Measurements from ENCODE around the gene ARHGAP24. TPM values are rescaled to one million over a fixed set of nuclear protein-coding genes. Genes with fewer than 3 reads are reported as not detected.

ARHGAP24 gene
- total and polyA plus RNA-seq, 4 donors = 10.0 to 79.4 (median 21.6) TPM

DNA sequence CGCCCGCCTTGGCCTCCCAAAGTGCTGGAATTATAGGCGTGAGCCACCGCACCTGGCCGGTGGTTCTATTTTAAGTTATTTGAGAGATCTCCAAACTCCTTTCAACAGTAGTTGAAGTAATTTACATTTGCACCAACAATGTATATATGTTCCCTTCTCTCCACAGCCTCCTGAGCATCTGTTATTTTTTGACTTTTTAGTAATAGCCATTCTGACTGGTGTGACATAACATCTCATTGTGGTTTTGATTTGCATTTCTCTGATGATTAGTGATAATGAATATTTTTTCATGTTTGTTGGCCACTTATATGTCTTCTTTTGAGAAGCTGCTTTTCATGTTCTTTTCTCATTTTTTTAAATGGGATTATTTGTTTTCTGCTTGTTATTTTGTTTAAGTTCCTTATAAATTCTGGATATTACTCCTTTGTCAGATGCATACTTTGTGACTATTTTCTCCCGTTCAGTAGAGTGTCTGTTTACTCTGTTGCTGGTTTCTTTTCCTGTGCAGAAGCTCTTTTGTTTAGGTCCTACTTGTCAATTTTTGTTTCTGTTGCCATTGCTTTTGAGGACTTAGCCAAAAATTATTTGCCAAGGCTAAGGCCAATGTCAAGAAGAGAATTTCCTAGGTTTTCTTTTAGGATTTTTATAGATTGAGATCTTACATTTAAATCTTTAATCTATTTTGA lies 213.2 kb downstream of the ARHGAP24 start:
- H3K9ac ChIP-seq (ENCODE audit: insufficient read depth in 1 of 2, low read length in 2 of 2) = no peak overlapping the region
- no peak for DNase-seq
- TF ChIP-seq, protein P1, sequence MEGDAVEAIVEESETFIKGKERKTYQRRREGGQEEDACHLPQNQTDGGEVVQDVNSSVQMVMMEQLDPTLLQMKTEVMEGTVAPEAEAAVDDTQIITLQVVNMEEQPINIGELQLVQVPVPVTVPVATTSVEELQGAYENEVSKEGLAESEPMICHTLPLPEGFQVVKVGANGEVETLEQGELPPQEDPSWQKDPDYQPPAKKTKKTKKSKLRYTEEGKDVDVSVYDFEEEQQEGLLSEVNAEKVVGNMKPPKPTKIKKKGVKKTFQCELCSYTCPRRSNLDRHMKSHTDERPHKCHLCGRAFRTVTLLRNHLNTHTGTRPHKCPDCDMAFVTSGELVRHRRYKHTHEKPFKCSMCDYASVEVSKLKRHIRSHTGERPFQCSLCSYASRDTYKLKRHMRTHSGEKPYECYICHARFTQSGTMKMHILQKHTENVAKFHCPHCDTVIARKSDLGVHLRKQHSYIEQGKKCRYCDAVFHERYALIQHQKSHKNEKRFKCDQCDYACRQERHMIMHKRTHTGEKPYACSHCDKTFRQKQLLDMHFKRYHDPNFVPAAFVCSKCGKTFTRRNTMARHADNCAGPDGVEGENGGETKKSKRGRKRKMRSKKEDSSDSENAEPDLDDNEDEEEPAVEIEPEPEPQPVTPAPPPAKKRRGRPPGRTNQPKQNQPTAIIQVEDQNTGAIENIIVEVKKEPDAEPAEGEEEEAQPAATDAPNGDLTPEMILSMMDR (IDR thresholded peaks at IDR 0.05; ENCODE audit: control extremely low read depth, extremely low read depth) = no peak
- WGBS, 2 donors = 85 to 91% methylated on average over 6 of the region's 6 CpGs
- H3K27ac ChIP-seq (ENCODE audit: low read depth in 1 of 2, low read length in 1 of 2) = no peak overlapping the region
- no peaks in the 10 kb centered on the region for H3K36me3 ChIP-seq (ENCODE audit: control insufficient read depth in 4 of 4, insufficient read depth in 4 of 4, low read length in 4 of 4)
- H3K4me1 ChIP-seq (ENCODE audit: control insufficient read depth in 5 of 5, insufficient read depth in 5 of 5, low read length in 5 of 5) = peaks cover 0 to 2% (median 0%) of the 10 kb centered on the region in 5 donors
- no peak overlapping the region for H3K4me3 ChIP-seq
- no peaks in the 10 kb centered on the region for H3K9me3 ChIP-seq (ENCODE audit: control insufficient read depth in 4 of 4, insufficient read depth in 3 of 4, low read length in 3 of 4)
- no peaks in the 10 kb centered on the region for H3K27me3 ChIP-seq (ENCODE audit: control insufficient read depth in 3 of 3, insufficient read depth in 3 of 3, low read length in 2 of 3)
- no peak for ATAC-seq (ENCODE audit: insufficient read depth, low FRiP score)

DNA sequence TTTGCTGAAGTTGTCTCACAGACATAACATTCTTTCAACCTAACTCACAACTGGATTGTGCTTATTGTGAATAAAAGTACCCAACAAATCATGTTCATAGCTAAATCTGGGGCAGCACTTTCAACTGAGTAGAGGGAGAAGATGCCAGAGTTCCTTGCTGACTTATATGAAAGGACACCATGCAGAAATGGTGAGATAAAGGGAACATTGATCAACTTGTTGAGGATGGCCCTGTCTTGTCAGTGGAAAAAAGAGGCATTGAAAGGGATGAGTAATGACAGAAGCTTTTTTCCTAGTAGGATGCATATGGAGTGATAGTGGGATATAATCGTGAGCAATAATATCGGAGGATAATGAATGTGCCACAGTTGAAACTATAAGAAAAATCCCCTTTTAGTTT lies 221.7 kb downstream of the ARHGAP24 start:
- H3K27ac ChIP-seq (ENCODE audit: low read depth in 1 of 2, low read length in 1 of 2) = no peak overlapping the region
- no peak overlapping the region for H3K4me3 ChIP-seq
- no peak overlapping the region for H3K9ac ChIP-seq (ENCODE audit: insufficient read depth in 1 of 2, low read length in 2 of 2)
- TF ChIP-seq, protein P1 (IDR thresholded peaks at IDR 0.05; ENCODE audit: control extremely low read depth, extremely low read depth) = no peak
- DNase-seq = no peak
- ATAC-seq (ENCODE audit: insufficient read depth, low FRiP score) = no peak
- 97 to 99% methylated on average over 2 of the region's 2 CpGs for WGBS, 2 donors
- no peaks in the 10 kb centered on the region for H3K27me3 ChIP-seq (ENCODE audit: control insufficient read depth in 3 of 3, insufficient read depth in 3 of 3, low read length in 2 of 3)
- H3K4me1 ChIP-seq (ENCODE audit: control insufficient read depth in 5 of 5, insufficient read depth in 5 of 5, low read length in 5 of 5) = peaks cover 0 to 3% (median 2%) of the 10 kb centered on the region in 5 donors
- H3K36me3 ChIP-seq (ENCODE audit: control insufficient read depth in 4 of 4, insufficient read depth in 4 of 4, low read length in 4 of 4) = no peaks in the 10 kb centered on the region
- no peaks in the 10 kb centered on the region for H3K9me3 ChIP-seq (ENCODE audit: control insufficient read depth in 4 of 4, insufficient read depth in 3 of 4, low read length in 3 of 4)

DNA sequence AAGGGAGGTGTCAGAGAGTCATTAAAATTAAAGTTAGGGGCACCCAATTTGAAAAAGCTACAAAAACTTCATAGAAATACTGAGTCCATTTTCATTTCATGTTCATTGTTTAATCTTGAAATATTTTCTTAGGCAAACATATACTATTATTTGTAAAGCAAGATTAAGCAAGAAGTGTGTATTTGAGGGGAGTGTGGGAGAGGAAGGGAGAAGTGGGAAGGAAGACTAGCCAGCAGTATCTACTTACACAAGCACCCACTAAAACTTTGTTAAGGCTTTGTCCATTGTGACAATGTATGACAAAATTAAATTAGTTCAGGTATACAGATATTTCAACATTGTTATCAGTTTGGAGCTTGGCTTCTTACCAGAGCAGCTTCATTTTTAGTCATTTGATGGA lies 222.9 kb downstream of the ARHGAP24 start:
- H3K4me1 ChIP-seq (ENCODE audit: control insufficient read depth in 5 of 5, insufficient read depth in 5 of 5, low read length in 5 of 5) = peaks cover 0 to 3% (median 2%) of the 10 kb centered on the region in 5 donors
- TF ChIP-seq, protein P1 (IDR thresholded peaks at IDR 0.05; ENCODE audit: control extremely low read depth, extremely low read depth) = no peak
- H3K36me3 ChIP-seq (ENCODE audit: control insufficient read depth in 4 of 4, insufficient read depth in 4 of 4, low read length in 4 of 4) = no peaks in the 10 kb centered on the region
- H3K27ac ChIP-seq (ENCODE audit: low read depth in 1 of 2, low read length in 1 of 2) = no peak overlapping the region
- no peak overlapping the region for H3K4me3 ChIP-seq
- DNase-seq (no peak), ATAC-seq (ENCODE audit: insufficient read depth, low FRiP score) (no peak)
- no peaks in the 10 kb centered on the region for H3K9me3 ChIP-seq (ENCODE audit: control insufficient read depth in 4 of 4, insufficient read depth in 3 of 4, low read length in 3 of 4)
- H3K27me3 ChIP-seq (ENCODE audit: control insufficient read depth in 3 of 3, insufficient read depth in 3 of 3, low read length in 2 of 3) = no peaks in the 10 kb centered on the region
- no peak overlapping the region for H3K9ac ChIP-seq (ENCODE audit: insufficient read depth in 1 of 2, low read length in 2 of 2)

DNA sequence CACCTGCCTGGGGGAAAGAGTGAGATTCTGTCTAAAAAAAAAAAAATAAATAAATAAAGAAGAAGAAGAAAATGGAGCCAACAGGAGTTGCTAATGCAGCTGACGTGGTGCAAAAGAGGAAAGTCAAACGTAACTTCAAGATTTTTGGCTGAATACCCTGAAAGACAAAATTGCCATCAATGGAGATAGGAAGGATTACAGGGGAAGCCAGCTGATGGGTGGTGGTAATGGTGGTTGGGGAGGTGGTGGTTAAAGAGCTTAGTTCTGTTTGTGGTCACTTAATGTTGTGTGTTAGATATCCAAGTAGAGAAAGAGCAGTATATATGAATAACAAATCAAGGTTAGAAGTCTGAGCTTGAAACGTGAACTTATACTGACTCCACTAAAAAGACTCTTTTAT lies 225.4 kb downstream of the ARHGAP24 start:
- 58 to 63% methylated on average over 3 of the region's 3 CpGs for WGBS, 2 donors
- Histone ChIP-seq H3K9me3 (ENCODE audit: control insufficient read depth in 4 of 4, insufficient read depth in 3 of 4, low read length in 3 of 4) (no peaks in the 10 kb centered on the region), H3K27ac (ENCODE audit: low read depth in 1 of 2, low read length in 1 of 2) (no peak overlapping the region), H3K36me3 (ENCODE audit: control insufficient read depth in 4 of 4, insufficient read depth in 4 of 4, low read length in 4 of 4) (no peaks in the 10 kb centered on the region), H3K4me1 (ENCODE audit: control insufficient read depth in 5 of 5, insufficient read depth in 5 of 5, low read length in 5 of 5) (peaks cover 0 to 3% (median 0%) of the 10 kb centered on the region in 5 donors), H3K27me3 (ENCODE audit: control insufficient read depth in 3 of 3, insufficient read depth in 3 of 3, low read length in 2 of 3) (no peaks in the 10 kb centered on the region), H3K4me3 (no peak overlapping the region), H3K9ac (ENCODE audit: insufficient read depth in 1 of 2, low read length in 2 of 2) (no peak overlapping the region)
- ATAC-seq (ENCODE audit: insufficient read depth, low FRiP score) = no peak
- no peak for DNase-seq
- TF ChIP-seq, protein P1 (IDR thresholded peaks at IDR 0.05; ENCODE audit: control extremely low read depth, extremely low read depth) = no peak

Measured in lung (tissue), 12 donors.